GM13976 (cell line): ENCODE measurements around the gene EHD4.

Experiments
- DNase-seq: peaks from one replicate; pipeline ENCODE4 v3.0.0; 2012; ENCODE audit warnings: low spot score
- in situ Hi-C: fragments of 300-500 bp; cut with MboI; formaldehyde crosslinking; loops from one replicate; pipeline ENCODE4 v1.12.0; 2022; ENCODE audit warnings: low sequenced_read_pairs, mixed read lengths, inconsistent platforms; ENCODE audit not compliant: unreplicated experiment
- TF ChIP-seq, protein P1 (sequence below): IDR thresholded peaks from 2 replicates; pipeline ENCODE4 v1.5.1; 2012; ENCODE audit warnings: borderline replicate concordance, mild to moderate bottlenecking; ENCODE audit not compliant: insufficient read depth; ENCODE audit errors: extremely low read depth, missing control alignments, control extremely low read depth

The EHD4 gene

DNA sequence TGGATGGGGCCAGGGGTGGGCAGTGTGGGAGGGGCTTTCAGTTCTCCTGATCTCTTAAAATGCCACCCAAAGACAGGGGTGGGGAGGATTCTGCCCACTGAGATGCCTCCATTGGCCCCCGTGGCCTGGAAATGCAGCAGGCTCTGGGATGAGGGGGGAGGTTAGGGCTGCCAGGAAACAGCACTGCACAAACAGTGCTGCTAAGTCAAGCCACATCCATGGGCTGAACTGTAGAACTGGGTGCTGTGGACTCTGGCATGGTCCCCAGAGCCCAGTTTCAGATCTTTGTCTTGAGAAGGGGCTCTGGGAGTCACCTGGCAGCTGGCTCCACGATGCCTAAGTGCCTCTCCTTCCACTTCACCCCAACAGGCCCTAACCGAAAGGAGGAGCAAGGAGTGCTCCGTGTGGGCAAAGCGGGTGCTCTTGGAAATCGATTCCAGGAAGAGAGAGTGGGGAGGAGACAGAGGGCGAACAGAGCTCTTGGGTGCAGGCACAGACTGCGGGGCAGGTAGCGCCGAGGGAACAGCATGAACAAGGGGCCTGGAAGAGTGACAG, 40.6 kb upstream of the EHD4 start:
- in situ Hi-C loops = no loop called here

DNA sequence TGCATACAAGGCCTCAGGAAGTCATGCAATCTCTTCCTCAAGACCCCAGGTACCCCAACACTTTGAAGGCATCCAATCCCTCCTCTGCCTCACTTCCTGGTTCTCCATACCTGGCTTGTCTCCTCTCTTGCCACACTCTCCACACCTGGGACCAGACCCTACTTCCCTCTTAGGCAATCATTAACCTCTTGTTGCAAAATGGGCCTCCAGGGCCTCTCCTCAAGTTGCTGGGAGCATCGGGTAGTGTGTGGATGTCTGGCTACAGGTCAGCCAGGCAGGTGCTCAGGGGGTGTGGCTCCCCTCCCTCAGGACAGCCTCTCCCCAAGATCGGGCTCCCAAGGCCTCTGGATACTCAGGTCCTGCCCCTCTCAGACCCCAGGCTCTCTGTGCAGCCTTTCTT, 39.9 kb upstream of the EHD4 start:
- TF ChIP-seq, protein P1, sequence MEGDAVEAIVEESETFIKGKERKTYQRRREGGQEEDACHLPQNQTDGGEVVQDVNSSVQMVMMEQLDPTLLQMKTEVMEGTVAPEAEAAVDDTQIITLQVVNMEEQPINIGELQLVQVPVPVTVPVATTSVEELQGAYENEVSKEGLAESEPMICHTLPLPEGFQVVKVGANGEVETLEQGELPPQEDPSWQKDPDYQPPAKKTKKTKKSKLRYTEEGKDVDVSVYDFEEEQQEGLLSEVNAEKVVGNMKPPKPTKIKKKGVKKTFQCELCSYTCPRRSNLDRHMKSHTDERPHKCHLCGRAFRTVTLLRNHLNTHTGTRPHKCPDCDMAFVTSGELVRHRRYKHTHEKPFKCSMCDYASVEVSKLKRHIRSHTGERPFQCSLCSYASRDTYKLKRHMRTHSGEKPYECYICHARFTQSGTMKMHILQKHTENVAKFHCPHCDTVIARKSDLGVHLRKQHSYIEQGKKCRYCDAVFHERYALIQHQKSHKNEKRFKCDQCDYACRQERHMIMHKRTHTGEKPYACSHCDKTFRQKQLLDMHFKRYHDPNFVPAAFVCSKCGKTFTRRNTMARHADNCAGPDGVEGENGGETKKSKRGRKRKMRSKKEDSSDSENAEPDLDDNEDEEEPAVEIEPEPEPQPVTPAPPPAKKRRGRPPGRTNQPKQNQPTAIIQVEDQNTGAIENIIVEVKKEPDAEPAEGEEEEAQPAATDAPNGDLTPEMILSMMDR = no peak
- in situ Hi-C loops = no loop called here

More for the DNA sequence above, 40.6 kb upstream of the EHD4 start:
- DNase-seq = no peak
- TF ChIP-seq, protein P1 = no peak

DNA sequence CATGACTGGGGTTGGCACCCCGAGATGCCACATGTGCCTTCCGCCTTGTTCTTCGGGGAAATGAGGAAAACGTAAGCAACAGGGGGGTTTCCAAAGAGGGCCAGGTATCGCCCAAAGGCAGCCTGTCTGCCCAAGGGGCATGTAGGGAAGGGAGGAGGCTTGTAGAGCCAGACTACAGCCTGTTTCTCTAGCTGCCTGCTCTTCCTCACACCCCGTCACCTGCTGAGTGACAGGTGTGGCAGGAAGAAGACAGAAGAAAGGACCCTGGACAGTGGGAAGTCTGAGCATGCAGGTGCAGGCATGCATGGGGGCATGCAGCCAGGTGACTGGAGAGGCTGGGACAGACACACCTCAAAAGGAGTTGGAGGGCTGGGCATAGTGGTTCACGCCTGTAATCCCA, 38.7 kb upstream of the EHD4 start:
- TF ChIP-seq, protein P1 = no peak
- DNase-seq = no peak
- in situ Hi-C loops = no loop called here

More for the DNA sequence above, 39.9 kb upstream of the EHD4 start:
- no peak for DNase-seq

DNA sequence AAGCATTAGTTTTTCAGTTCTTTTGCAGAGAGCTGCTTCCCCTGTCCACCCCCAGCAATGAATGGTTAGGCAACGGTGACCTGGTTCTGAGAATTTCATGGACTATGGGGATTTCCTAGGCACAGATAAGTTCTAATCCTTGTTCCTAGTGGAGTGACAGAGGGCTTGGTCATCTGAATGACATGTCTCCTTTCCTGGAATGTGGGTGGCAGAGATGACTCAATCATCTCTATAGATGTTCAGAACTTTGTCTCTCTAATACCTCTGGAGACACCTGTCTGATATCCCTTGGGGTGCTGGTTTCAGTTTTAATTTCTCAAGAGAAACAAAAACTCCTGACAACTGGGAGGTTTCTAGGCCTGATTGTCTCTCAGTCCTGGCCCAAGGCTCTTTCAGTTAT, 38.1 kb upstream of the EHD4 start:
- DNase-seq = peak; percentile 72
- in situ Hi-C loops = no loop called here
- TF ChIP-seq, protein P1 = no peak

DNA sequence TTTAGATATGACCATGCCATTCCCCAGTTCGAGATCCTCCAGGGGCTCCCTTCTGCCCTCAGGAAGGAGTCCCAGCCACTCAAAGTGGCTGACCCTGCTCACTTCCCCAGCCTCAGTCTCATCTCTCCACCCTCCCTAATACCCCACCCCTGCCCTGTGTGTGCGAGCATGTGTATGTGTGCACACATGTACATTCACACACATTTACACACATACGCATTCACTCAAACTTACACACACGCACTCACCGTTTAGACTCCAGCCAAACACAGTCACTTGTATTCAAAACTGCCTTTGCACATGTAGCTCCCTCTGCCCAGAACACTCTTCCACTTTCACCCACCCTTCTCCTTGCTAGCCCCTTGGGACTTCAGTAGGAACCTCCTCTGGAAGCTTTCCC, 37.1 kb upstream of the EHD4 start:
- TF ChIP-seq, protein P1 = no peak
- in situ Hi-C loops = no loop called here
- no peak for DNase-seq

DNA sequence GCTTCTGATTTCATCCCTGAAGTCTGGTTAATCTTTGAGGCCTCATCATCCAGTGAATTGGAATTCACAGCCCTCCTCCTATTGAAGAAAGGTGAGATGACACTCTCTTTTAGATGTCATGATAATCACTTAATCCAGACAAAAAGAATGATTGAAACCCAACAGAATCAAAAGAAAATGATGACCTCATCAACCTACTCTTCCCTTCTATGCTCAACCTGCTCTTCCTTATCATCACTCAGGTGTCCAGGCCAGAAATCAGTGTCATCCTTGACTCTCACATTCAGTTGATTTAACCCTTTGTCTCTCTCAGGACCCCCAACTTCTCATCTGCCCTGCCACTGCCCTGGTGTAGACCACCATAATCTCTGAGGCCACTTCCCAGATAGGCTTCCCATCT, 36.7 kb upstream of the EHD4 start:
- DNase-seq = no peak
- TF ChIP-seq, protein P1 = no peak
- in situ Hi-C loops = no loop called here

DNA sequence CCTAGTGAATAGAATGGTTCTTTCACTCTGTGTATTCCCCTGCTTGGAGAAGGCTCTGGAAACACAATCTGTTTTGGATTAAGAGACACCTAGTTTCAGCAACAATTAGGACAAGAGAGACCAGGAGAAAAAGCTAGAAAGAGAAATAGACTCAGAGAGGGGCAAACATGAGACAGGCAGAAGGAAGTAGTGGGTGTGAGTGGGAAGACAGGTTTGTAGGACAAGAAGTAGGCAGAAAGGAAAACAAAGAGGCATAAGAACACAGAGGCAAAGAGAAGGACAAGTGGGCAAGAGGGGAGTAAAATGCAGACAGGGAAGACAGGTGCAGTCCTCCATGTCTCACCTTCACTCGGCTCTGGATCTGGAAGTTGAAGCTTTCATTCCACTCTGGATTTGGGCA, 35.0 kb upstream of the EHD4 start:
- DNase-seq = no peak
- in situ Hi-C loops = no loop called here
- TF ChIP-seq, protein P1 = no peak
